Neural progenitor cell (in vitro differentiated cells): ENCODE measurements around the gene RHBDD3.

Experiments used
- CTCF ChIP-seq: fragments of 200-600 bp; sonication (generic); IDR thresholded peaks from 2 replicates; pipeline ENCODE4 v1.5.1; 2017; ENCODE audit warnings: antibody characterized with exemption, mild to moderate bottlenecking
- EZH2 ChIP-seq: fragments of 200-600 bp; sonication (generic); IDR thresholded peaks from 2 replicates; pipeline ENCODE4 v1.6.1; 2017; ENCODE audit warnings: antibody characterized with exemption, mild to moderate bottlenecking, moderate library complexity

GRCh38 chr22:29277927-29278326 lies 10.1 kb upstream of the RHBDD3 start:
- TF ChIP-seq CTCF (no peak), EZH2 (no peak)
